Measurements from ENCODE around the gene TMEM126B. TPM values are rescaled to one million over a fixed set of nuclear protein-coding genes. Genes with fewer than 3 reads are reported as not detected.
A peak's percentile ranks its signal among the peaks of the same experiment; 100 is the strongest.

Gene TMEM126B
- total and polyA plus RNA-seq, 2 of the 13 experiments (the other 11 are each of a cell fraction or from before 2014, with no cell fraction given) = 33.6 to 54.8 TPM

GRCh38 chr11:85626496-85626895 is 1.9 kb upstream of the TMEM126B start:
- Histone ChIP-seq H3K4me3 (replicated peaks in 1 of 3; ENCODE audit: insufficient read depth in 1 of 3, low read depth in 2 of 3, low read length in 3 of 3) (peak overlapping the region in 2 of 3 experiments; percentile 81 to 88; a peak in 4 of 6 replicates), H3K36me3 (replicated peaks in 1 of 2; ENCODE audit: control insufficient read depth in 1 of 2, insufficient read depth in 2 of 2, low read length in 2 of 2) (no peaks in the 10 kb centered on the region; a peak in 1 of 5 replicates), H3K4me1 (ENCODE audit: insufficient read depth, low read length) (peaks cover 27% of the 10 kb centered on the region), H3K9me3 (ENCODE audit: low read length) (no peaks in the 10 kb centered on the region), H3K79me2 (ENCODE audit: insufficient read depth, low read length) (peaks cover 30% of the 10 kb centered on the region), H3K4me2 (ENCODE audit: low read depth, low read length) (peak overlapping the region; percentile 91), H3K9ac (ENCODE audit: insufficient read depth, low read depth, low read length) (peak overlapping the region; percentile 61; the same call in 1 of the 2 replicates), H3K27me3 (ENCODE audit: control insufficient read depth in 1 of 2, insufficient read depth in 2 of 2, low read length in 2 of 2) (no peaks in the 10 kb centered on the region; a peak in 1 of 5 replicates), H4K20me1 (ENCODE audit: insufficient read depth, low read length) (no peaks in the 10 kb centered on the region), H2AFZ (ENCODE audit: low read length) (peak overlapping the region; percentile 46), H3K27ac (ENCODE audit: extremely low read length, insufficient read depth, low read length) (no peak overlapping the region)
- no peak for TF ChIP-seq ZNF800 (CRISPR knock-in tag; IDR thresholded peaks at IDR 0.05)
- no peak for TF ChIP-seq NONO (IDR thresholded peaks at IDR 0.05)
- TF ChIP-seq NONO (CRISPR knock-in tag; conservative IDR thresholded peaks at IDR 0.05) = no peak
- BruUV-seq (replicated peaks) = no TSS peak
- WGBS (ENCODE audit: low lambda C conversion rate) = 11% methylated on average over 2 of the region's 2 CpGs
- in situ Hi-C loops (cut with HindIII; ENCODE audit: extremely low pct_ligation_motif_present, low pct_unique_long_range_greater_than_20kb) (loop anchor here (25.0 kb wide), 1 partner anchor 636 kb away; no protein-coding TSS in a partner anchor), intact Hi-C loops (cut with micrococcal nuclease; ENCODE audit: unreplicated experiment) (loop anchor here (10.0 kb wide), 1 partner anchor 438 kb away; the partner anchor contains the start of gene PICALM)
- no peak for ATAC-seq
- POLR2A ChIA-PET = interaction anchor here (1.4 kb wide), 1 partner anchor 39 kb away, joined by 4 read pairs; the partner anchor contains the start of gene CREBZF
- CTCF ChIA-PET (ENCODE audit: low intra/inter-chr PET ratio, low total read pairs) = no interaction called here
- DNase-seq (ENCODE audit: low spot score) = no peak
- FAIRE-seq = no peak

- Histone ChIP-seq H3K27me3 (ENCODE audit: control insufficient read depth in 1 of 2, insufficient read depth in 2 of 2, low read length in 2 of 2) (no peaks in the 10 kb centered on the region; a peak in 1 of 5 replicates), H3K4me2 (ENCODE audit: low read depth, low read length) (peak within 1 kb of the TSS; percentile 91), H3K9me3 (ENCODE audit: low read length) (no peaks in the 10 kb centered on the region), H2AFZ (ENCODE audit: low read length) (peak within 1 kb of the TSS; percentile 96), H3K36me3 (replicated peaks in 1 of 2; ENCODE audit: control insufficient read depth in 1 of 2, insufficient read depth in 2 of 2, low read length in 2 of 2) (peaks cover 0 to 3% of the 10 kb centered on the region in 2 experiments; a peak in 1 of 5 replicates), H4K20me1 (ENCODE audit: insufficient read depth, low read length) (no peaks in the 10 kb centered on the region), H3K4me3 (replicated peaks in 1 of 3; ENCODE audit: insufficient read depth in 1 of 3, low read depth in 2 of 3, low read length in 3 of 3) (peak within 1 kb of the TSS; percentile 61 to 88 (median 81)), H3K27ac (ENCODE audit: extremely low read length, insufficient read depth, low read length) (peak within 1 kb of the TSS; percentile 51), H3K9ac (ENCODE audit: insufficient read depth, low read depth, low read length) (peak within 1 kb of the TSS; percentile 61), H3K4me1 (ENCODE audit: insufficient read depth, low read length) (peaks cover 27% of the 10 kb centered on the region), H3K79me2 (ENCODE audit: insufficient read depth, low read length) (peaks cover 32% of the 10 kb centered on the region)
- in situ Hi-C loops (cut with HindIII; ENCODE audit: extremely low pct_ligation_motif_present, low pct_unique_long_range_greater_than_20kb) (loop anchor here (25.0 kb wide), 1 partner anchor 635 kb away; no protein-coding TSS in a partner anchor), intact Hi-C loops (cut with micrococcal nuclease; ENCODE audit: unreplicated experiment) (loop anchor here (10.0 kb wide), 1 partner anchor 437 kb away; the partner anchor contains the start of gene PICALM)
- WGBS (ENCODE audit: low lambda C conversion rate) = 2% methylated on average over 20 of the region's 23 CpGs
- FAIRE-seq = no peak
- peak; percentile 45 for ATAC-seq
- DNase-seq (ENCODE audit: low spot score) = no peak
- CTCF ChIA-PET (ENCODE audit: low intra/inter-chr PET ratio, low total read pairs) = no interaction called here
- POLR2A ChIA-PET = interaction anchor here (0.9 to 3.0 kb wide), 9 partner anchors 11 to 618 kb away, joined by 3 to 41 read pairs (median 5); partner anchors contain the start of genes CCDC89, CREBZF, EED and TMEM126A
- no TSS peak for BruUV-seq (replicated peaks)
- peak; percentile 12; the same call in 1 of the 2 replicates for TF ChIP-seq MIER3 (CRISPR knock-in tag; IDR thresholded peaks at IDR 0.05; ENCODE audit: borderline replicate concordance)
- 0 out of 2 replicates have a peak, but pooled peaks have one; percentile 29 for TF ChIP-seq ZBTB25 (CRISPR knock-in tag; IDR thresholded peaks at IDR 0.05)
- no peak for TF ChIP-seq FOXK1 (CRISPR knock-in tag; IDR thresholded peaks at IDR 0.05; ENCODE audit: borderline replicate concordance, low read depth)
- TF ChIP-seq BCL3 (CRISPR knock-in tag; IDR thresholded peaks at IDR 0.05) = 0 out of 2 replicates have a peak, but pooled peaks have one; percentile 39
- TF ChIP-seq ATF7 (IDR thresholded peaks at IDR 0.05) = no peak
- no peak for TF ChIP-seq ATF7 (CRISPR knock-in tag; IDR thresholded peaks at IDR 0.05)
- TF ChIP-seq ZNF335 (CRISPR knock-in tag; IDR thresholded peaks at IDR 0.05) = no peak
- no peak for TF ChIP-seq KLF13 (CRISPR knock-in tag; IDR thresholded peaks at IDR 0.05)
Measured at GRCh38 chr11:85627332-85627997, 928 bp upstream of the TMEM126B start, which contains the start of gene DLG2. Gene DLG2, minus strand, starts transcription at chr11:85627344.
